CD4-positive, alpha-beta T cell treated with Interferon alpha-2 for 1 hour (primary cell): ENCODE data around the gene PRKAG2.
"Not testable (repeated sequence)": the region's sequence is repeated elsewhere in the genome, so short reads cannot be mapped to it uniquely, and the experiment has no call there.

Source experiments
- DNase-seq, 2 donors: peaks; one replicate each; pipeline ENCODE4 v3.0.0-alpha.2; 2020 to 2022

The PRKAG2 gene

DNA sequence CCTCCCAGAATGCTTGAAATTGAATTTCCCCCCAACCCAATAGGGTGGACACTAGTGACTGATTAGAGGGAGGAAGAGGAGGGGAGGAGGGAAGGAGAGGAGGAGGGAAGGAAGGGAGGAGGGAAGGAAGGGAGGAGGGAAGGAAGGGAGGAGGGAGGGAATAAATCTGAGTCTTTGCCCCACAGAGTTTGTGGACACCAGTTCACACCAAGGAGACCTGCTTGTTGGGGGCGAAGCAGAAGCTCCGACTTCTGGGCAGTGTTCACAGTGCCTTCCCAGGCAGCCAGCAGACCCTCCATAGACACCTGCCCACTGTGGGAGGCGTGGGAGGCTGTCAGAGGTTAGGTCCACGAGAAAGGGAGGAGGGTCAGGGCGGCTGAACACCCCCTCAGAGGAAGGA, 44.8 kb downstream of the PRKAG2 start:
- DNase-seq: no peak

DNA sequence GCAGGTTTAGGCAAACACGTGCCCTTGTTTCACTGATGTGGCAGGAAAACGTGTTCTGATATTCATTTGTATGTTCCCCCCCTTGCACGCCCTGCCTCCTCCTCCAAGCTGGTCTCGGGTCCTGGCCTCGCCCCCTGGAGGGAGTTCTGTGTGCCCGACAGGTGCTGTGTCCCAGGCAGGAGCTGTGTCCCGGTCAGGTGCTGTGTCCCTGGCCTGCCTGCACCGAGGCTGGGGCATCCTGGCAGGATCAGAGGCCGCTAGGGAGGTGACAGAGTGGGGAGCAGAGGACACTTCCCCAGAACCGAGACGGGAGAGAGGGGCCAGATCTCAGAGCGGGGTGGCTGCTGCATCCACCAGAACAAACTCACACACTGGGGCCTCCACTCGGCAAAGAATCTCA, 45.3 kb downstream of the PRKAG2 start:
- DNase-seq: no peak

DNA sequence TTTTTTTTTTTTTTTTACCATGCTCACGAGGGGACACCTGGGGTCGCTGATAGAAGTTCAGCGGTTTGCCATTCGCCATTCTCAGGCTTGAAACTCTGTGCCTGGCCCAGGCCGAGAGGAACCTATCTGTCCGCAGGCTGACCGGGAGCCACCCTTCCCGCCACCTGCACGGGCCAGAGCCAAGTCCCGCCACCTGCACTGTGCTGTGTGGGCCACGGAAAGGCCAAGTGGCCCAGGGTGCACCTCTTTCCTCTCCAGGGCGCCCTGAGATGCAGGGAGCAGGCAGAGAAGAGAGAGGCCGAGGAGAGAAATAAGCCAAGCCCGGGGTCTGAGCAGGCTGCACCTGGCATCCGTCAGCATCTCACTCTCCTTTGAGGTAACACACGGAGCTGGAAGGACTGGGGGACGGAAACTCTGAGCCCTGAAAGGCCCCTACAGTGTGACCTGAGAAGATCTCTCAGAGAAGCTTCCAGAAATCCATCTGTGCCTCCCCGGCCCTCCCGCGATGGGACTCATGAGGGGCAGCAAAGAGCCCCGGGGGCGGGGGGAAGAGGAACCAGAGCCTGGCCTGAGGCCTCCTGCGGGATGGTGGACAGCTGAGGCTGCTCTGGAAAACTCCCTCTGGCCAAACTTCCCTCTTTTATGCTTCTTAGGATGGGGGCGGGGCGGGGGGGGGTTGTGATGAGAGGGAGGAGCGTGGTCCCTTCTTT, 46.6 kb downstream of the PRKAG2 start:
- DNase-seq: no peak

DNA sequence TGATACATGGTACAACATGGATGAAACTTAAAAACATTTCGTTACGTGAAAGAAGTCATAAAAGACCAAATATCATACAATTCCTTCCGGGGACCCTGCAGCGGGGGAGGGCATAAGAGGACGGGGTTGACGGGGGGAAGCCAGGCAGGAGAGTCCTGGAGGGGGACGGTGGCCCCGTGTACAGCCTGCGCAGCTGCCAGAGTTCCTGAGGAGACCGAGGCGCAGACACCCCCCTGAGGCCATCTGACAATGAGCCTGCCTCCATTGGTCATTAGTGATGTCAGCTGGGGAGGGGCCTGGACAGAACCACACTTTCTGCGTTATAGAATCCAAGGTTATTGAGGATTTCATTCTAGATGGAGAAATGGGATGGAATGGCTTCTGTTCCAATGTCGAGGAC, 47.2 kb downstream of the PRKAG2 start:
- no peak for DNase-seq

DNA sequence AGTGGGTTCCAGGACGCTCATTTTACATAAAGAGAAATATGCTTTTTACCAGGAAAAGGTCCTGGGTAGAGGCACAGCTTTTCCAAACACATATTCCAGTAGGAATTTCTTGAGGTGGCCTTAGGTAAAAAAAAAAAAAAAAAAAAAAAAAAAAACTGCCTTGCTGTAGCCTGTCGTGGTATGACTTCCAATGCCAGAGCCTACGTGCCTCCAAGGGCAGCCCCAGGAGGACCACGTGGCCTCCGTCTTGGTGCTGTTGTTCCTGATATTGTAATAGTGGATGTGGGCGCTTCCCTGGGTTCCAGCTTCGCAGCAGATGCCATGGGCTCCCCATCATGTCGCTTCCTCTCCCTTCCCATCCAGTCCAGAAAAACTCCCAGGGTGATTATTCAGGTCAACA, 49.3 kb downstream of the PRKAG2 start:
- DNase-seq: no peak

GRCh38 chr7:151826316-151826715, 50.6 kb downstream of the PRKAG2 start:
- not testable (repeated sequence) for DNase-seq

DNA sequence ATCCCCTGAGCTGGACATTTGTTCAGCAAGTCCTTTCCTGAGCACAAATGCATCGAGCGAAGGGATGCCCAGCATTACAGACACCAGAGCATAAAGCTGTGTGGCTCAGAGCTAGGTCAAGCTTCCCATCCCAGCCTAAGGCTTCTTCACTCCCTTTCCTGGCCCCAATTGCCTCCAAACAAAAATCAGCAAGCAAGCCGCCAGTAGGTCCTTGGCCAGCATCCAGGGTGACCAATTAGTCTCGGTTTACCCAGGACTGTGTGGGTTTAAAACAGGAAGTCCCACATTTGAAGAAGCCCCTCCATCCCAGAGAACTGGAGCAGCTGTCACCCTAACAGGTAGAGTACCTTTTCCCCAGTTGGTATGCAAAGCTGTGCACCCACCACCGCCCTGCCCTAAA, 51.2 kb downstream of the PRKAG2 start:
- DNase-seq: no peak

GRCh38 chr7:151824373-151824933, 52.5 kb downstream of the PRKAG2 start:
- DNase-seq: no peak

GRCh38 chr7:151823566-151824372, 53.1 kb downstream of the PRKAG2 start:
- DNase-seq: no peak

GRCh38 chr7:151822541-151823181, 54.3 kb downstream of the PRKAG2 start:
- no peak for DNase-seq

GRCh38 chr7:151821806-151822540, 54.9 kb downstream of the PRKAG2 start:
- no peak for DNase-seq

DNA sequence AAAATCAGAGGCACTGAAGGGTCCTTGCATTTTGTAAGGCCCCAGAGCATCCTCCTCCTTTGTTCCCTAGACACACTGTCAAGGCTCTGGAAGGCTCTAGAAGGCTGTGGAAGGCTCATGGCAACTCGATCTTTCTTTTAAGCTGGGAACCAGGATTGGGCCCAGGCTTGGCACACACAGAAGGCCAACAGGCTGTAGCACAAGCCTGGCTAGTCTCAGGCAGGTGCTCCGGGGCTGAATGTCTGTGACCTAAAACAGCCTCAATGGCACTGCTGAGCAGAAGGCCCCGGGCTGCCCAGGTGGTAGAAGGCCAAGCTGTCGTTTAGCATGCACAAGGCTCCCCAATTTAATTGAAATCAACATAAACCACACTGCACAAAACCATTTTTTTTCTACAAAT, 55.7 kb downstream of the PRKAG2 start:
- no peak for DNase-seq

GRCh38 chr7:151820491-151821105, 56.3 kb downstream of the PRKAG2 start:
- no peak for DNase-seq

- no peak for DNase-seq
These were observed 57.0 kb downstream of the PRKAG2 start for GRCh38 chr7:151819866-151820265.

- DNase-seq: no peak
These were observed 58.0 kb downstream of the PRKAG2 start for GRCh38 chr7:151818674-151819519.

DNA sequence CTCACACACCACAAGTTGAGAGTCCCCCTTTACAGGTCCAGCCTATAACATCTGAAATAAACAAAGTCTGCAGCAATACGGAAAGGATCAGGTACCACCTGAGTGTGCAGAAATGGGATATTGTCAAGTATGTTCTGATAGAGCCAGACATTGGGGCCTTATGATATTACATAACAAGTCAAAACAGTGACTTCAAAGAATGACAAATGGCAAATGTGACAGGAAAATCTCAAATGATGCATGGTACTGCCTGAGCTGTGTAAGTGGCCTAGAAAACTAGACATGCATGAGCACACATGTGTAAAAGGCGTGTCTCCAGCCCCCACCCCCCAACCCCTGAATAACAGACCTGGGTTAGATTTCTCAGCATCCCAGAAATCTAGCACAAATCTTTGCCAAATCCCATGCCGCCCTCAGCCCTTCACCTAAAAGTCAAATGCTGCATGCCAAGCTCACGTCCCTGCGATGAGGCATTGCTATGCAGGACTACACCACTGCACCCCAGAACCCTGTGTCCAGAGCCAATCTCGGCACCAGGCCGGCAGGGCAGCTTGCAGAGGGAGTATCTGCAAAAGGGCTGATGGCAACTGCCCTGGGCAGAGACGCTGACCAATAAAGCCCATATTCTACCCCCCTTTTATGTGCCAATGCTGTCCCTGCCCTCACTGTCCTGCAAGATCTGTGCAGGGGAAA, 58.8 kb downstream of the PRKAG2 start:
- DNase-seq: no peak

DNA sequence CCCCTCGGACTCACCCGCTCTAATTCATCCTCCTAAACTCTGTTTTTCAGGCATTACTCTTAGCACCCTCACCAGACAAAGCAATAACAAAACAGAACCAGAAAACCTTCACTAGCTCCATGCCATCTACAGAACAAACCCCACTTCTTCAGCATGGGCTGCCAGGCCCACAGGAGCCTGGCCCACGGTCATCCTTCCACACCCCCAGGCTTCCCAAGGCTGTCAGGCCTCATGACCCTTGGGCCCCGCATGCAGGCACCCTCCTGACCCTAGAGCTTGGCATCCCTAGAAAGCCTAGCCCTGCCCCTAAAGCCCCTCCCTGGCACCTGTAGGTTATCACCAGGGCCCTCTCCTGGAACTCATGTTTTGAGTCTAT, 59.6 kb downstream of the PRKAG2 start:
- DNase-seq: no peak

- DNase-seq: no peak
These were observed 60.2 kb downstream of the PRKAG2 start for GRCh38 chr7:151816562-151817314.

DNA sequence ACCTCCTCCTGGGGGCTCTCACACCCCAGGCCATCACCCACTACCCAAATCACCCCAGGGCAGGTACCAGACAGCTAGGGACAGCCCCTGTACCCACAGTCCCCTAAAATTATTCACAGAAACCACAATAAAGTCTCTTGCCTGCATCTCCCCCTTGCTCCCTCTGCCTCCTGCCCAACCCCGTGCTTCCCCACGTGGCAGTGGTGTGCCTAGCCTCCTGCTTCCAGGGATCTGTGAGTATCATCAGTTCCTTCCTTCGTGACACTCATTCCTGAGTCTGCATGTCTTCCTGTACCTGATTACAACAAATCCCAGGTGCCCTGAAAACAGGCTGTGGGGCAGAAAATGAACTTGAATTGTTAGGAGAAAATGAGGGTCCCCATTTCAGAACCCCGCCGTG, 61.5 kb downstream of the PRKAG2 start:
- no peak for DNase-seq

DNA sequence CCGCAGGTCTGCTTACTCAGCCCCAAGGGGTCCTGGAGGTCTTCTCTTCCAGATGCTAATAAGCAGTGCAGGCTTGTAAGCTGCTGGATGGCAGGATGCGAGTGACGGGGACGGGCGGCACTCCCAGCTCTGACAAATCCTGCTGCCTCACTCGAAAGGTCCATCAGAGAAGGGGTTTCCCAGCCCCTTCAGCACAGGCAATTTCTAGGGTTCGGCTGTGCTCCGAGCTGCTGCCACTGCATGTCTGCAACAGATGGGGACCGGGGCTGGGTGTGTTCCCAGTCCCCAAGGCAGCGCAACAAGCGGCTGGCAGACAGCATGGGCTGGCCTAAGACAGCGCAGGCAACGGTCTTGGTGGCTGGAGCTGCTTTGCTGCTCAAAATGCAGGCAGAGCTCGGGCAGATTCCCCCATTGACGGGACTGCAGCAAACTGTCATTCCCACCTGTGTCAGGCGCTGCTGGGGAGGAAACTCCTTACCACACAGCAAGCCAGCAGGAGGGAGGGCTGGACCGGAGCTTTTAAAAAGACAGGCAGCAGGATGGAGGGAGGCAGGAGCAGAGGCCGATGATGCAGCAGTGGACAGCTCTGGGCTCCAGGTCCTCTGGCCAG, 62.4 kb downstream of the PRKAG2 start:
- no peak for DNase-seq
